ENCODE measurements around the gene PCBD1. TPM values are rescaled to one million over a fixed set of nuclear protein-coding genes. Genes with fewer than 3 reads are reported as not detected.

PCBD1 gene
- total RNA-seq: 10 to 100 TPM; 67.6 to 78.2 TPM
- long read RNA-seq, transcript PCBD1-201 (4 exons, 1,006 nt): major isoform, 20 of 25 reads
- long read RNA-seq, partial matches to known transcripts: 2 of 25 reads
- long read RNA-seq, other reads (novel, unspliced or antisense): 3 of 25 reads

DNA sequence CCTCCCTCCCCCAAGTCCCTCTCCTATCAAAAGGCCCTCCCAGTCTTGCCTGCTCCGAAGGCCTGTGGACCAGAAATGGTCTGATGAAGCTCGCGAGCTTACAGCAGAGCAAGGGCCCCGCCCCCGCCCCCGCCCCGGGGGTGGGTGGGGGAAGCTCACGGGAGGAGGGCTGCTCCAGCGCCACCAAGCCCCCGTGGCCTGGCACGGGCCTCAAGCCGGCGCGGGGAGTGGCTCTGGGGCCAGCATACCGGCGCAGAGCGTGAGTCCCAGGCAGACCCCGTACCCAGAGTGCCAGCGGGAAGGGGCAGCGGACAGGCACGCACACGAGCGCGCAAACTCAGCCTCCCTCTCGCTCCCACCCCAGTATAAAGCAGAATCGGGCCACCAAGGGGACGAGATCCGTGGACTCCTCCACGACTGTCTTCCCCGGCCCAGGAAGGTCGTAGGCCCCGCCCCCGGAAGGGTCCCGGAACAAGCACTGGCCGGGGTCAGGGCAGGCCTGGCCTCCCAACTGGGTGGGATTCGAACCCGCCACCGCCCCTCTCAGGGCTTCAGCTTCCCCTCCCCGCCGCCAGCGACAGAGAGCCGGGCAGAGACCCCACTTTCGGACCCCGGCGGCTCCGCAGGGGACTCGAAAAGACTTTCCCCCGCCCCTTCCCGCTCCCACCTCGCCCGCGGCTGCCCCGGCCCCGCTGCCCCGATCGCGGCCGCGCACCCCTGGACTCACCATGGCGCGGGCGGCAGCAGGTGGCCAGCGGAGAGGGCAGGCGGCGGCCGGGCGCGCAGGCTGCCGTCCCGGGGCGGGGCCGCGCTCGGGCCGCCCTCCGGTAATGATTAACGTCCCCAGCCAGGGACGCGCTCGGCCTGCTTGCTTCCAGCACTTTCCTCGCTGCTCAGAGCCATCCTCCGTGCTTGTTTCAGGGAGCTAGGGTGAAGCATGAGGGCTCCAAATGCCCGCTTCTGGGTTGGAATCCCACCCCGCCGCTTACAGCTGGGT, at the start of gene PCBD1:
Gene PCBD1, minus strand, starts transcription at position 762 of the 997 bp plus-strand sequence. Its CDS starts 32 bp downstream, at position 730.
- intact Hi-C loops (cut with DNase I, micrococcal nuclease): no loop called here
- peak; percentile 85 for DNase-seq
- ATAC-seq: peak; percentile 96

- intact Hi-C loops (cut with DNase I, micrococcal nuclease): no loop called here
- ATAC-seq (no peak), DNase-seq (no peak)
Observed at GRCh38 chr10:70937661-70938060, 49.3 kb upstream of the PCBD1 start.

- ATAC-seq (no peak), DNase-seq (no peak)
- intact Hi-C loops (cut with DNase I, micrococcal nuclease): no loop called here
Observed at GRCh38 chr10:70936111-70936510, 47.7 kb upstream of the PCBD1 start.

DNA sequence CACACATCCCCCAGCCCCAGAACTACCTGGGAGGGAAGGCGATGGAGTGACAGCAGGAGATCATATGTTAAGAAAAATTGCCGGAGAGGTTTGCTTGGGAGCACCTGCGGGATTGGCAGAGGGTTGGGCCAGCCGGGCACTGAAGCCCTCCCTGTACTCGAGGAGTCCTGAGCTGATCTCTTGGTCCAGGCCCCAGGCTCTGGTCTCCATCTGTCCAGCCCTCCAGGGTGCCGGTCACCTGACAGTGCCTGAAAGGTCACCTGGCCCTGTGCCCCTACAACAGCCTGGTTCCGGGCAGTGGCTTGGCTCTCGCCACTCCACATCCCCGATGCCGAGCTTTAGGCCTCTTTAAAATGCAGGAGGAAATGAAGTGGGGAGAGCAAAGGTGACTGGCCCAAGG, 47.3 kb upstream of the PCBD1 start:
- ATAC-seq: no peak
- intact Hi-C loops (cut with DNase I, micrococcal nuclease): no loop called here
- DNase-seq: no peak

GRCh38 chr10:70935125-70935625, 46.8 kb upstream of the PCBD1 start:
- intact Hi-C loops (cut with DNase I, micrococcal nuclease): no loop called here
- ATAC-seq (no peak), DNase-seq (no peak)

GRCh38 chr10:70934701-70935100, 46.3 kb upstream of the PCBD1 start:
- DNase-seq (no peak), ATAC-seq (no peak)
- intact Hi-C loops (cut with DNase I, micrococcal nuclease): no loop called here

DNA sequence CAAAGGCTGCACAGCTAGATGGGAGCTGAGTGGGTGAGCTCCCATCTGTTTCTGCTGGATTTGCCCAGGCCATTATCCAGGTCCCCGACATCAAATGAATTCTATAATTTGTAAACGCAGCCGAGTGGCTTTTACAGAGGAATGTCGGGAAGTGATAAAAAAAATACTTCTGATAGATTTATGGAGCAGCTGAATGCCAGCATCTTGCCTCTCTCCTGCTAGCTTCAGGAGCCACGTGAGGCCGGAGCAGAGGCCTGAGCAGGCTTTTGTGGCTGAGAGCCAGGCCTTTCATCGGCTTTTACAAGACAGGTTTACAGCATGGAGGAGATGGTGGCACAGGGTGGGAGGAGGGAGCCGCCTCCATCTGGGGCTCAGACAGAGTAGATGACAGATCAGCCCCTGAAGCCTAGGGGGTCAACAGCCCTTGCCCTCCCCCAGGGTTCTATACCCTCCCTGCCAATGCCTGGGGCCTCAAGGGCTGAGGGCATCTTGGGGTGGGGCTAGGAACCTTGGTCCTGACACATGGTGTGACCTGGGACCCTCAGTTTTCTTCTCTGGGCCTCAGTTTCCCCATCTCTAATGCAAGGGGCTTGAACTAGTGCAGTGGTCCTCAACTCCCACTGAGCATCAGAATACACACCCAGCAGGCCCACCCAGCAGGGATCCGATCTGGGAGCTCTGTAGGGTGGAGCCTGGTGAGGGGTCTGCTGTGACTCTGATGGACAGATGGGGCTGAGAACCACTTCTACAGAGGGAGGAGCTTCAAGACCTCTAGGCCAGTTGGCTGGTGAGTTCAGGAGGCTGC, 44.2 kb upstream of the PCBD1 start:
- intact Hi-C loops (cut with DNase I, micrococcal nuclease): no loop called here
- DNase-seq: peak; percentile 30 to 62
- ATAC-seq: no peak

GRCh38 chr10:70931168-70931815, 42.9 kb upstream of the PCBD1 start:
- DNase-seq (no peak), ATAC-seq (no peak)
- intact Hi-C loops (cut with DNase I, micrococcal nuclease): no loop called here

- intact Hi-C loops (cut with DNase I, micrococcal nuclease): no loop called here
- ATAC-seq: no peak
Observed at GRCh38 chr10:70930263-70931000, 42.1 kb upstream of the PCBD1 start.

GRCh38 chr10:70928140-70928539, 39.8 kb upstream of the PCBD1 start:
- intact Hi-C loops (cut with DNase I, micrococcal nuclease): loop anchor here (5.0 to 10.0 kb wide), 2 partner anchors 277 to 279 kb away; no protein-coding TSS in a partner anchor
- ATAC-seq (no peak), DNase-seq (no peak)

More at GRCh38 chr10:70930263-70931000, 42.1 kb upstream of the PCBD1 start:
- DNase-seq: no peak

GRCh38 chr10:70927189-70927943, 39.0 kb upstream of the PCBD1 start:
- intact Hi-C loops (cut with DNase I, micrococcal nuclease): loop anchor here (5.0 to 10.0 kb wide), 2 partner anchors 277 to 280 kb away; no protein-coding TSS in a partner anchor
- no peak for ATAC-seq
- no peak for DNase-seq

DNA sequence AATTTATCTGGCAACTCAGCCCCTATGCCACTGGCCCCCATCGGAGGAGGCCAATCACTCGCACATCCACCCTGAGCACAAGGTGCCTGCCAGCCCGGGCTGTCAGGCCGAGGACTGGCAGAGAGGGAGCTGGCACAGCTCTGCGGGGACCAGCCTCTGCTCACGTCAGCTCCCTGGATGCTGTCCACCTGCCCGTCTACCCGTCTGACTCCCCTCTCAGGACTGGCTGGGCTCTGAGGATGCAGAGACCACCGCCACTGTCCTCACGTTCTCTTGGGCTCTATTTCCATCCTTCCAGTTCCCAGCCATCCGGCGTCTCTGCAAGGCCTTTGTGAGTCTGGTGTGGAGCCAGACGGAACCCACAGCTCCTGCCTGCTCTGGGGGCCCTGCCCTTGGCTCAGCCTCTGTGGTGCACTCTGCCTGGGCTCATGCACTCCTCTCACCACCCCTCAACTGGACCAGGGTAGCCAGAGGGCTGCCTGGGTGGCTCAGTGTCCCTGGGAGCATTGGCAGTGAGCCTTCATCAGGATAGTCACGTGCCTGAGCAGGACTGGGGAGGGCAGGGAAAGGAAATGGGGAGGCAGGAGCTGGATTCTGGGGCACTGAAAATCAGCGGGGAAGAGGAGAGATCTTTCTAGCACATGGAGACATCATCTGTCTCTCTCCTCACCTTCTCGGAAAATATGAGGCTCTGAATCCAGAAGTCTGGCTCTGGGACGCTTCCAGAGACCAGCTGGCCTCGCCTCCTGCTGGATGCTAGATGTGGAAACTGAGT, 38.0 kb upstream of the PCBD1 start:
- ATAC-seq (no peak), DNase-seq (no peak)
- intact Hi-C loops (cut with DNase I, micrococcal nuclease): loop anchor here (5.0 to 10.0 kb wide), 2 partner anchors 278 to 281 kb away; no protein-coding TSS in a partner anchor

GRCh38 chr10:70925377-70926225, 37.2 kb upstream of the PCBD1 start:
- peak; percentile 64 for ATAC-seq
- peak in 1 of 2 donors; percentile 57 for DNase-seq
- intact Hi-C loops (cut with DNase I, micrococcal nuclease): loop anchor here (5.0 to 10.0 kb wide), 2 partner anchors 279 to 282 kb away; no protein-coding TSS in a partner anchor

- intact Hi-C loops (cut with DNase I, micrococcal nuclease): loop anchor here in 1 of 2 donors (10.0 kb wide), 1 partner anchor 281 kb away; no protein-coding TSS in a partner anchor
- no peak for DNase-seq
- ATAC-seq: no peak
Observed at GRCh38 chr10:70923696-70924095, 35.3 kb upstream of the PCBD1 start.

DNA sequence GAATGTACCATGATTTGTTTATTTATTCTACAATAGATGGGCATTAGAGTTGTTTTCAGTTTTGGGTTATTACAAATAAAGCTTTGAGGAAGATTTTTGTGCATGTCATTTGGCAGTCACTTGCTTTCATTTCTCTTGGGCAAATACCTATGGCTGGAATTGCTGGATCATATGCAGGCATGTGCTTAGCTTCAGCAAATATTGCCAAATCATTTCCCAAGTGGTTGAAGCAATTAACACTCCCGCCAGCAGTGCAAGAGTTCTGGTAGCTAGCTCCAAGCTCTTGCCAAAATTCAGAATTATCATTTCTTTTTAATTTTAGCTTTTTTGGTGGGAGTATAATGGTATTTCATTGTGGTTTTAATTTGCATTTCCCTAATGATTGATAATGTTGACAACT, 32.9 kb upstream of the PCBD1 start:
- DNase-seq (no peak), ATAC-seq (no peak)
- intact Hi-C loops (cut with DNase I, micrococcal nuclease): loop anchor here in 1 of 2 donors (10.0 kb wide), 1 partner anchor 284 kb away; no protein-coding TSS in a partner anchor

All from left colon (tissue), 2 donors.